Left cardiac atrium (tissue), 4 donors: ENCODE results near the gene BMP6. TPM values are rescaled to one million over a fixed set of nuclear protein-coding genes. Genes with fewer than 3 reads are reported as not detected.

Experiments
- ATAC-seq, 2 donors: fragments of 200-7000 bp; cut with Tn5 transposase; one replicate each; pipeline ENCODE4 v1.9.1; 2020; ENCODE audit warnings: mild to moderate bottlenecking in 2 of 2, moderate library complexity in 2 of 2
- DNase-seq: peaks from one replicate; pipeline ENCODE4 v3.0.0-alpha.2; 2020
- intact Hi-C, 2 donors: fragments of 100-400 bp; cut with DNase I; formaldehyde crosslinking; loops; one replicate each; pipeline versions ENCODE4 v1.14.1 to v1.15.1; 2022 to 2023
- total RNA-seq, 2 donors: library from RNA; stranded (reverse); fragmentation: NEBNext Ultra II Directional; extraction: Animal tissue kit (Norgen Biotek cat#: 25700); gene quantifications; one replicate each; pipeline ENCODE4 v1.2.1, GENCODE V29; 2021
- donor health status: DM: no; HTN: yes; CAD: no.
- donor health status: DM: no; HTN: yes; CAD: no; lungs with severe emphysema.
- donor health status: DM: yes; HTN: yes; CAD: no.
- donor health status: Dilated cardiomyopathy.

BMP6 gene
- total RNA-seq, 2 donors from 2014 or later: 2.1 to 13.4 TPM

DNA sequence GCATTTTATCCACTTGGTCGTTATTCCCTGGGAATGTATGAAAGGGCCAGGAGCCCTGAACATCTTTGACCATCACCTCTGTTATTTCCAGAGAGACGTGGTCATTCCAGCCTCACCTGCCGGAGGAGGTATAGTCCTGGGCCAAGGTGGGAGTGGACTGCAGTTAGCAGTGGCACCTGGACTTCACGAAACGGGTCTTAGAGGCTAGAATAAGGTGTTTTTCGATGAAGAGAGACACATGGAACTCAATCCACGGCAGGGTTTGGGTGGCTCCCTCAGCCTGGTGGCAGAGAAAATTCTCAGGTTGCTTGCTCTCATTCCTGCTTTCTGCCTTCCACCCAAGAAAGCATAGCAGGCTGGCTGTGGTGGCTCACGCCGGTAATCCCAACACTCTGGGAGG lies 48.0 kb downstream of the BMP6 start:
- DNase-seq (no peak), ATAC-seq (no peak)
- intact Hi-C loops: no loop called here

DNA sequence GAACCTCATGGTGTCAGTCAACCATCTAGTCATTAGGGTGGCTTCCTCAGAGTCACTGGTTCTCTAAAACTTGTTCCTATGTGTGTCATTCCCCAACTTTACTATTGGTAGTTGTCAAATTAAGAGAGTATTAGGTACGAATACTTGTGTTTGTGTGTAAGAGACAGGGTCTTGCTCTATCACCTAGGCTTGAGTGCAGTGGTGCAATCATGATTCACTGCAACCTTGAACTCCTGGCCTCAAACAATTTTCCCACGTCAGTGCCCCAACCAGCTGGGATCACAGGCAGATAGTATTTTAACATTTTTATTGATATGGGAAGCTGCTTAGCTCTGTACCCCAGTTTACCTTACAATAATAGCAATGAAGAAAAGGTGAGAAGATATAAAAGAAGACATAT lies 50.6 kb downstream of the BMP6 start:
- DNase-seq (no peak), ATAC-seq (no peak)
- intact Hi-C loops: no loop called here

DNA sequence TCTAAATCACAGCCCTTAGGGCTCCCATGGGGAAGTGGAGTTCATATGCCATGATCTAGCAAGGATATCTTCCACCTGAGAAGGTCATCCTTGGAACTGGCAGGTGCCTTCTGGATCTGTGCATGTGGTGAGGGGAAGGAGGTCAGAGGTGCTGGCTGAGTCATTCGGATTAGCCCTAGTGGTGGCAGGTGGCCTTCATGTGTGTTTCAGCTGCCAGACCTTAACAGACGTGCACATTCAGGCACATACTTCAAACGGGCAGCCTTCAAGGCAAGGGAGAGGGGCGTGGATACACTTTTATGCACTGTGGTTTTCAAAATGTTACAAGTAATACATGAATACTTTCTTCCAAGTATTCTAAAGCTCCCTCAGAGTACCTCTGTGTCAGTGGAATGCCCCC lies 51.2 kb downstream of the BMP6 start:
- ATAC-seq: no peak
- no peak for DNase-seq
- intact Hi-C loops: no loop called here

DNA sequence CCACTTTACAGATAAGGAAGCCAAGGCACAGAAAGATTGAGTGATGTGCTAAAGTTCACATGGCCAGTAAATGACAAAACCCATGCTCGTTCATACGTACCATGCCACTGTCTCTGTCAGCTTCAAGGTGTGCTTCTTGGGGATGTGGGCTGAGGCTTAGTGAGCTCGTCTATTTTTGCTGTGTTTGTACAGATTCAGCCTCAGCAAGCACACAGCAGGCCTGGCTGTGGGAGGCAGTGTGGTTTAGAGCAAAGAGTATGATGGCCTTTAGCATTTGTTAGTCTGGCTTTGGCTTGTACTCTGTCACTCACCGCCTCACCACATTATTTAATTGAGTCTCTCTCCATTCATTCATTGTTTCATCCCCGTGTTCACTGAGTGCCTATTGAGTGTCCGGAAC lies 55.3 kb downstream of the BMP6 start:
- ATAC-seq (no peak), DNase-seq (no peak)
- intact Hi-C loops: no loop called here

DNA sequence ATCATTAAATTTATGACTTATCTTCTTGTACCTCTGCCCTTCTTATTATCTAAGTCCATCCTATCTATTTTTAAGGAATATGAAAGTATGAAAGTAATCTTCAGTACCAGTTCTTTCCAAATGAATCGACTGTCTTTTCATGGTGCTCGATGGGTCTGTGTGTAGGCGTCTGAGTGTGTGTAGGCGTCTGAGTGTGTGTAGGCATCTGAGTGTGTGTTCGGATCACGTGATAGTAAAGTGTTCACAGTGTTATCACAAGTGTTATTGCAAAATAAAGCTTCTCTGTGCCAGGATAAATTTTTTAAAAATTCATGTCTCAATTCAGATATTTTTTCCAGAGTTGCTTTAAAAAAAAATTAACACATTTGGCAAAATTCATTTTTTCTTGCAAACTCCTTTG lies 58.3 kb downstream of the BMP6 start:
- ATAC-seq: no peak
- DNase-seq: no peak
- intact Hi-C loops: no loop called here

DNA sequence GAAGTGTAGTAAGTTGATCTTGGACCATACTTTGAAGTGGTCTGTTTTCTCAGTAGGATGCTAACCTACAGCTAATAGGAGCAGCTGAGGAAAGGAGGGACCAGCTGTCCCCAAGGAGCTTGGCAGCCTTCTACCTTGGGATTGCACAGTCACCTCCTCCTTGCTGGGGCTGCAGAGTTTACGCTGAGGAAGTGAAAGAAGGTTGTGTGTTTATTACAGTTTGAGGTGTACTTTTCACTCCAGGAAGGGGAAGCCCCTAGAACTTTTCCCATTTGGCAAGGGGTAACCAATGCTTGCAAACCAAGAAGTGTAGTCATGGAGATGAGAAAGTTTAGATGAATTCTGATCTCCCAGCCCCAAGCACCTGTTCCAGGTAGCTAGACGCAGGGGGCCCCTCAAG lies 58.8 kb downstream of the BMP6 start:
- no peak for ATAC-seq
- DNase-seq: no peak
- intact Hi-C loops: no loop called here

DNA sequence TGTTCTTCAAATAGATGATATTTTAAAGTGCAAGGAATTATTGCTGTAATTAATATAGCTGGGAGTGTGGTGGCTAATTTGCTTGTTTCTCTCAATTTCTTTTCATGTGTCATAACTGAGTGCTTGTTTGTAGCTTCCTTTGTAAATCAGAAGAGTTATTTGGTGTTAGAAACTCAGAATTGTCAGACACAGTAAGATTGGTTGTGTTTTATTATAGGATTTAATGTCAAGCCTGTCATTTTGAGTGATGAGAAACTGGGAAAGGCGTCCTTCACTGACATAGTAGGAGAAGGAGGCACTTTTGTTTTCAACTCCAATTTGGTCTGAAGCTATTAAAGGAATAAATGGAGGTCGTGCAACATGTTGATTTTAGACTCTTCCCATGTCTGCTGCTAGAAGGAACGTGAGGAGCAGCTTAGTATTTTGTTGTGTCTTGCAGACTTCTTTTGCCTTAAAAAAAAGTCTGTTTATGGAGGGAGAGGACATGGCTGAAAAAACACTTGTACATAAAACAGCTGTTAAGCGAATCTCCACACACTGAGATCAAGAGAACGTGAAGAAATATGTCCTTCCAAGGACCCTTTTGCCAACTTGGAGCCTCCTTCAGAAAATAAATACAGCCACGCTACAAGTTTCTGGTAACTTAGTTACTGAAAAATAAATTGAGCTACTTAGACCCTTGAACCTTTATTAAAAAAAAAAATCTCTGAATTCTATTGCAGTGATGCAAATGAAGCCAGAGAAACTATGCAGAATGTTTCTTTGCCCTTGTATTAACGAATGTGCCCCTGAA lies 59.5 kb downstream of the BMP6 start:
- ATAC-seq (peak; percentile 14 to 32), DNase-seq (no peak)
- intact Hi-C loops: no loop called here

DNA sequence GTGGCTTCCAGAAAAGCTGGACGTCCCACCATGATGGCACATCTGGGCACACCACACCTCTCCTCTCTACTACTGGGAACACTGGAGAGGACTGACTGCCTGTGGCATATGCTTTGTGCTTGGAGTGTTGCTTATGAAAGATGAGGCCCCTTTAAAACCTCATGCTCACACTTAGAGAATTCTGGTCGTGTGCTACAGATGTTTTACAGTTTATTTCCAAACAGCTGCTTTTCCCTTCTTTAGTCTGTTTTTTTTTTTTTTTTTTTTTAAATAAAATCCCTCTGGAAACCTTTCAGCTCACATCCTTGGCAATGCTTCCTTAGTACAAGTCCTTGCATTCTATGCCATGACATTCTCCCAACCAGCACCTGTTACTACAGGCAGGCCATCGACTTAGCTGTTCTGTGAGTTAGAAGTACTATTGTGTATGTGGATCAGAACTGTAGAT lies 60.3 kb downstream of the BMP6 start:
- intact Hi-C loops: no loop called here
- DNase-seq (no peak), ATAC-seq (peak in 1 of 2 donors; percentile 36)

DNA sequence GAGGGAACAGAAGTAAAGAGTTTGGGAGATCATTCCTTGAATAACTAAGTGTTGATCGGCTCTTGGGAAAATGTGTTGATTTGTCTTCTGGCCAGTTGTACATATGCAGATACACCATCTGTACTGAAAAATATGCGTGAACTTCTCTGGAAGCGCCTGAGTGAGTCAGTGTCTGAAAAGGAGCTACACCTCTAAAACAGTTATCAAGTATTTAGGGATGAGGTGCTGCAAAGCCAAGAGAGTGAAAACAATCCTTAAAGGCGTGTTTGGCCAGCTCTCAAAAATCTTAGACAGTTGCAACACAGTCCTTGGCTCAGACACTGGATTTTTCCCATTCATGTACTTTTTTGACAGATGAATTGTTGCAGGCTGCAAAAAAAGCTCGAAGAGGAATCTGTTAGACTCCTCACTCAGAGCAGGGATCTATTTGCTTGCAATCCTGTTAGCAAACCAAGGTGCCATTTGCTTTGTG lies 61.3 kb downstream of the BMP6 start:
- intact Hi-C loops: no loop called here
- peak; percentile 81 to 90 for ATAC-seq
- peak; percentile 23 for DNase-seq

DNA sequence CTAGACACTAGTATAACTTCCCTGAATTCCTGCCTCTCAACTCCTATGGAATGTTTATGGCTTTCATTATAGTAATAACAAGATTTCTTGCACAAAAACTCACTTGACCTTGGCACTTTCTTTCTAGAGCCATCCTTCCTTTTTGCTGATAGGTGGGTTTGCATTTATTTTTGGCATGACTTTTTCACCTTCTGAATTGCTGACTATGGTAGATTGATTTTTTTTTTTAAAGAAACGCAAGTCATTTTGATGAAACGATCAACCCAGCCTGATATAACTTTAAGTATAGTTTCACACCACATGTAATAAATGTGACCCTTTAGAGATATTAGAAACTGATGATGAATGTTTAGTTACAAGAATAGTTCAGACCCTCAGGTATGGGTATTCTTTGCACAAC lies 61.8 kb downstream of the BMP6 start:
- DNase-seq (no peak), ATAC-seq (no peak)
- intact Hi-C loops: no loop called here

DNA sequence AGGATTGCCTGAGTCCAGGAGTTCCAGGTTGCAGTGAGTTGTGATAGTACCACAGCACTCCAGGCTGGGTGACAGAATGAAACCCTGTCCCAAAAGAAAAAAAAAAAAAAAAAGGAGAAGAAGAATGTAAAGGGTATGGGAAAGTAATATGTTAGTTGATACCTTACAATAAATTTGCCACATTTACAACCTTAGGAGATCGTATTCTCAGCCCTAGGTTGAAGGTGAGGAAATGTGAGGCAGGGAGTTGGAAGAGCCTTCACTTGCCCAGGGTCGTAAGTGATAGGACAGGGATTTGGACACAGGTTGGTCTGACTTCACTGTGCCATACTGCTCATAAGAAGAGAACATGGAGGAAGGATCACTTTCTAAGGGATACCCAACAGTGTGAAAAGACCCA lies 68.6 kb downstream of the BMP6 start:
- intact Hi-C loops: no loop called here
- ATAC-seq (no peak), DNase-seq (no peak)

DNA sequence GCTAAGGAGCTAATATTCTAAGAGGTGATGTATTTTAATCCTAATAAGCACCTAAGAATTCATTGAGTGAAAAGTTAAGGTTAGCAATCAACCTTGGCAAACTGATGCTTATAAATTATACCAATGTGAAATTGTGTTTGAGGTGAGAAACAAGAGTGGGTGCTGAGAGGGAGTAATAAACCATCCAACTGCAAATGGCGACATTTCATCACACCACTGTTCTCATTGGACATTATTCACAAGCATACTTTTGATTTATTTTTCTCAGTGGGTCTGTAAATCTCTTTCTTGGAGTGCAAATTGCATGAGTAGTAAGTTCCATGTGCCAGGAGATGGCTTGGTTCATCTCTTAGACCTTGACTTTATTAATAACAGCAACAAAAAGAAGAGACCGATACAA lies 71.5 kb downstream of the BMP6 start:
- intact Hi-C loops: no loop called here
- no peak for ATAC-seq
- no peak for DNase-seq

DNA sequence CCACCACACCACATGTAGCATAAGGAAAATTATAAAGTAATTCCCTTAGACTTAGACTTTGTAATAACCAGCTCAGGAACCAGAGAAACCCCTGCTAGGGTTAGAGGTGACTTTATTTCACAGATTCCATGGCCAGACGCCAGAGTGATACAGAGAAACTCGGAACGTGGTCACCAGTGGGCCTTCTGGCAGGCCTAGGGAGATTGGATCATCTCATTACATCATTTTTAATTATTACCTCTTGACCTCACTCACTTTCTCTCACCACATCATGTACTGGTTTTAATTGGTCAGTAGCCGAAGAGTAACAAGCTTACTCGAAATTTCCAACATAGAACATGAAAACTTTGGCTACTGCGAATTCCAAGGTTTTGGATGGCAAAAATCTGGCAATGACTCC lies 72.9 kb downstream of the BMP6 start:
- intact Hi-C loops: no loop called here
- ATAC-seq (no peak), DNase-seq (no peak)

DNA sequence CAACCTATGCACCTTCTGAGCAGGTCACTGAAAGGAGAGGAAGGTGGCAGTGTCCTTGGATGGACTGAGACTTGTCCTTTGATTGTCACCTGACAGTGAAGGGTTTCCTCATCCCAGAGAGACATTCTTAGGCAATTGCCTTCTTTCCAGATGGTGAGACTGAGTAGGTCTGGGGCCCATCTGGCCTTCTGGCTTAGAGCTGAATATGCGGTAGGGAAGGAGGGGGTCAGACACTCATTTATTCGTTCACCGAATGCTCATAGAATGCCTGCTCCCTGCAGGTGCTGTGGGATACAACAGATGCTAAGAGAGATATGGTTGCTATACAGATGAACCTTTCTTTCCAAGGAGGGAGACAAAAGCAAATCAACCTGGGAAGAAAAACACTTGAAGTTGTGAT lies 76.8 kb downstream of the BMP6 start:
- no peak for DNase-seq
- ATAC-seq: no peak
- intact Hi-C loops: no loop called here

DNA sequence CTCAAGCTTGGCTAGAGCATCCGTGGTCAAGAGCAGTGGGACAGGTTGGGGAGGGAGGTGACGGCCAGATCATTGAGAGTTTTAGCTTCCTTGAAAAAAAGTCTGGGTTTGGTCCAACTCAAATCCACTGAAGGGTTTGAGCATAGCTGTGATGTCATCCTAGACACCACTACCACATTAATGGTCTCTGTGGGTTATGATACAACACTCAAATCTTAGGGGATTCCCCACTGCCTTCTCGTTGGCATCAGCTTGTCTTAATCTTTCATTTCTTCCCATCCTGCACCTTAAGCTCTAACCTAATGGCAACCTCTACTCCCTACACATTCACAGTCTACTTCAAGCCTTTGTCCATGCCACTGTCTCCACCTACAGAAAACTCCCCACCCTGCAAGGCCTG lies 77.3 kb downstream of the BMP6 start:
- ATAC-seq (no peak), DNase-seq (no peak)
- intact Hi-C loops: no loop called here

DNA sequence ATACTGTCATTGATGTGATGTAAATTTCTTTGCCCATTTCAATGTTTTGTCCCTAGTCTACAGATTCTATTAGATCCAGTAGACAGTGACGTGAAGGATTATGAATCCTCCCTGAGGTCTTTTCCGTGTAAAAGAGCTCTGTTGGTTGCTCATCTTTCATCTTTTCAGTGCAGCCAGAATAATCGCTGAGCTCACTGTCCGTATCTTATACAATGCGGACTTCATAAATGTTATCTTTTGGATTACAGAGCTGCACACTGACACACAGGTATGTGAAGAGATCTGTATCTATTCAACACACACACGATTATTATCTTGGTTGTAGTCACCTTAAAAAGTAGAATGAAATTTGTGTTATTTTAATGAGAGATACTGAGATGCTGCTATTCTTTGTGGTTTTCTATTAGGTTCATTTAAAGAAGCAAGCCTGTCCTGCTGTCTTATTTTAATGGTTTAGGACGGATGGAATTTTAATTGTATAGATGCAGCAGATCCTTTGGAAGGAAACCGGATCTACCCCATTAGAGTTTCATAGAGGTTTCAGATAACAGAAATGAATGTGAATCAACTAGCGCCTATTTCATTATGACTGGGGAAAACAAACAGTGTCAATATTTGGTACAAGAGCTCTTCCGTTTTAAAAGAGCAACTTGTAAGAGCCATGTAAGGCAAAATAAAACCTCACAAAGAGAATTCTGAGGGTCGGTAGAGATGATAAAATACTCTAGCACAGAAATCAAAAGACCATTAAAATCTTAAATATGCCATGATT lies 79.4 kb downstream of the BMP6 start:
- intact Hi-C loops: no loop called here
- ATAC-seq (no peak), DNase-seq (no peak)

DNA sequence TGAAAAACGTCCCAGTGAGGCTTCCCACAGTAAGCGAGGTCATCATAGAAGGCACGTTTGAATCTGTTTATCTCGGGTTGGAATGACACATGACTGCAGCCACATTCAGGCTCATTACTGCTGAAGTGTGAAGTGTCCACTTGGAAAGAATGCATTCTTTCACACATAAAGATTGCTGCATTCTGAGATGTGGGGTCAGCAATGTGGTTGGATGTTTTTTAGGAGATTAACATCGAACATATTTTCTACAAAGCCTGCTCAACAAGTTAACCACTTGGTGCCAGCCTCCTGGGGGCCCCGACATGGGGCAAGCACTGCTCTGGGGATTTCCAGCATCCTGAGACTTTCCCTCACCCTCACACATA lies 79.9 kb downstream of the BMP6 start:
- no peak for DNase-seq
- intact Hi-C loops: no loop called here
- no peak for ATAC-seq

DNA sequence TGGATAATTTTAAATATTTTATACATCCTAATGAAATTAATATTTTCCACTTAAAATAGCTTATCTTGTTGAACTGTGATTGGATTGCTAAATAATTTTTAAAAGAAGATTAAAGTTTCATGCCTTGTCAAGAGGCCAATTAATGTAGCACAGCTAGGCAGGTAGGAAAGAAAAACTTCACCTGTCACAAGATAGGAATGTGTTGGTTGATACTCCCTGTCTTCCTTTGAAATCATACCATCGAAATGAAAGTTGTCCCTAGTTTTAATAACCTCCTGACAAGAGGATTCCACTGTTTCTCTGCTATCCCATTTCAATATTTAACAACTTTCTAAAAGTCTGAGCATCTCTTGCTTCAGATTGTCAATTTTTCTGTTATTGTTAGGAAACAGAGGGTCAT lies 80.8 kb downstream of the BMP6 start:
- intact Hi-C loops: no loop called here
- no peak for DNase-seq
- no peak for ATAC-seq

DNA sequence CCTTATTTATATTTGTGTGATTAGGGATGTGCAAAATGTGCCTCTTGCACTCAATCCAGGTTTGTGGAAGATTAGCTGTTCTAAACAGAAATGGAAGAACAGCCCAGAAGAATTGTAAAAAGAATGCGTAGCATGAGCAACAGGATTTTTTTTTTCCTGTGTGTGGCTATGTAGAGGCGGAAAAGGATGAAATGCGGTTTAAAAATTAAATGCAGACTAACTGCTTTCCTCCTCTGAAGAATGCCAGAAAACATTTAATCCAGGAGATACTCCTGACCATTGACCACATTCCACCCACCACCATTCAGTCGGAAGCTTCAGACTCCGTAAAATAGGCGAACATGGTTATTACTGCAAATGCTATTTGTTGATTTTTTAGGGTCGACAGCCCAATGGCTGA lies 83.4 kb downstream of the BMP6 start:
- intact Hi-C loops: no loop called here

DNA sequence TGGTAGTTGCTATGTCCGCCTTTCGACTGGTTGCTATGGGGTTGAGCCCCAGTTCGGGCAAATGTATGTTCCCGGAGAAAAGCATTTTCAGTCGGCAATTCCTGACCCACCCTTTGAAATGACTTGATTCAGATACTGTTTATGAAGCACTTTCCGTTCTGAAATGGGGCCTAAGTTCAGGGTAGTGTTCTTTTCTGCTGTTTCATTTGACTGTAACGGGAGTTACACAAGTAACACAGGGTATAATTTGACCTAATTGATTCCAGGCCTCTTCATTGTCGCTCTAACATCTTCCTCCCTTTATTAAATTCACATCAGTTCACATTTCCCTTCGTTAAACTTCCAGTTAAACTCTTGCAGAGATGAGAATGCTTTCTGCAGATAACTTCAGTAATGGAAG lies 85.5 kb downstream of the BMP6 start:
- DNase-seq (no peak), ATAC-seq (no peak)
- intact Hi-C loops: no loop called here

More for the DNA sequence above, 83.4 kb downstream of the BMP6 start:
- DNase-seq: no peak
- ATAC-seq: no peak

DNA sequence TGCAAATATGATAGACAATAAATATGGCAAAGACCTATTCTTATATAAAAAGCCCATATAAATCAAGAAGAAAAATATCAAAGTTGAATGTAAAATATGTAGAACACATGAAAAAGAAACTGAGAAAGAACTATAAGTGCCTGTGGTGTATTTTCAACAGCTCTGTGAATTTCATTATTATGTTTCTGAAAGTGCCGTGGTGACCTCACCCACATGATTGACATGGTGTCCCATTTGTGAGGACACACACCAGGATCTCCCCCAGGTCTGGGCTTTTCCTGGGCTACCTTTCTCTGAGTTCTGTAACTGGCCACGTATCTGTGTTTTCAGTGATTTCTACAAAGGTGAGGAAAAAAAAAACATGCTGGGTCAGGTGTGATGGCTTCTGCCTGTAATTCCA lies 86.7 kb downstream of the BMP6 start:
- intact Hi-C loops: no loop called here
- no peak for ATAC-seq
- DNase-seq: no peak
